Endodermal cell (in vitro differentiated cells): Measurements from ENCODE around the gene TFF2. TPM values are rescaled to one million over a fixed set of nuclear protein-coding genes. Genes with fewer than 3 reads are reported as not detected.

Experiments
- DNase-seq: peaks from one replicate; pipeline ENCODE4 v3.0.0-alpha.2; 2017
- H3K27ac ChIP-seq: 2 replicates; pipeline ENCODE4 v1.5.1; 2013; ENCODE audit warnings: mild to moderate bottlenecking, low read depth, low read length, moderate library complexity
- H3K27me3 ChIP-seq: 2 replicates; pipeline ENCODE4 v1.6.1; 2013; ENCODE audit warnings: mild to moderate bottlenecking, low read length, moderate library complexity; ENCODE audit not compliant: insufficient read depth, control insufficient read depth, poor library complexity, severe bottlenecking
- H3K36me3 ChIP-seq: 2 replicates; pipeline ENCODE4 v1.7.0; 2013; ENCODE audit warnings: mild to moderate bottlenecking, low read length, moderate library complexity; ENCODE audit not compliant: control insufficient read depth, insufficient read depth
- H3K4me1 ChIP-seq: one replicate; pipeline ENCODE4 v1.7.0; 2013; ENCODE audit warnings: low read length; ENCODE audit not compliant: control insufficient read depth, insufficient read depth
- H3K4me3 ChIP-seq: 2 replicates; pipeline ENCODE4 v1.5.1; 2013; ENCODE audit warnings: mild to moderate bottlenecking, low read length, moderate library complexity
- H3K9ac ChIP-seq: 2 replicates; pipeline ENCODE4 v1.6.1; 2013; ENCODE audit warnings: mild to moderate bottlenecking, low read length, moderate library complexity; ENCODE audit not compliant: poor library complexity, severe bottlenecking; ENCODE audit errors: extremely low read depth
- H3K9me3 ChIP-seq: 2 replicates; pipeline ENCODE4 v1.6.1; 2013; ENCODE audit warnings: mild to moderate bottlenecking, low read length, moderate library complexity; ENCODE audit not compliant: control insufficient read depth
- H3K27ac Mint-ChIP-seq: 2 replicates; pipeline ENCODE4 v1.8.0; 2020; ENCODE audit warnings: mixed read lengths
- H3K27me3 Mint-ChIP-seq: 2 replicates; pipeline ENCODE4 v1.8.0; 2021; ENCODE audit warnings: mild to moderate bottlenecking, mixed read lengths; ENCODE audit not compliant: insufficient read depth
- H3K36me3 Mint-ChIP-seq: 2 replicates; pipeline ENCODE4 v1.8.0; 2020; ENCODE audit warnings: low read depth, mixed read lengths
- H3K4me1 Mint-ChIP-seq: 2 replicates; pipeline ENCODE4 v1.8.0; 2020; ENCODE audit warnings: mixed read lengths
- H3K4me3 Mint-ChIP-seq: 2 replicates; pipeline ENCODE4 v1.8.0; 2020; ENCODE audit warnings: mild to moderate bottlenecking, moderate library complexity, mixed read lengths
- H3K9me3 Mint-ChIP-seq: 2 replicates; pipeline ENCODE4 v1.8.0; 2020; ENCODE audit warnings: mild to moderate bottlenecking, mixed read lengths
- CTCF ChIP-seq: fragments of 200-600 bp; sonication (generic); conservative IDR thresholded peaks from 2 replicates; pipeline ENCODE4 v1.5.0; 2021; ENCODE audit warnings: antibody characterized with exemption, mild to moderate bottlenecking
- WGBS, 2 experiments: methylation state at CpG; one replicate each; pipeline versions ENCODE4 v1.1.5 to v1.1.7; 2013; ENCODE audit warnings: missing lambda C conversion rate in 2 of 2, mixed read lengths in 1 of 2; ENCODE audit not compliant: insufficient coverage in 1 of 2, insufficient read length in 1 of 2; 5-methylcytosine and 5-hydroxymethylcytosine counted together
- total RNA-seq, 2 donors: library from RNA; stranded (reverse); fragmentation: NEBNext Ultra II Directional in 1 of 2; extraction: Animal tissue kit (Norgen Biotek cat#: 25700) in 1 of 2; gene quantifications; 2 replicates in 1 of 2; 3 replicates in 1 of 2; pipeline ENCODE4 v1.2.1, GENCODE V29; 2021

Gene TFF2
- total RNA-seq, 2 donors from 2014 or later: not detected

DNA sequence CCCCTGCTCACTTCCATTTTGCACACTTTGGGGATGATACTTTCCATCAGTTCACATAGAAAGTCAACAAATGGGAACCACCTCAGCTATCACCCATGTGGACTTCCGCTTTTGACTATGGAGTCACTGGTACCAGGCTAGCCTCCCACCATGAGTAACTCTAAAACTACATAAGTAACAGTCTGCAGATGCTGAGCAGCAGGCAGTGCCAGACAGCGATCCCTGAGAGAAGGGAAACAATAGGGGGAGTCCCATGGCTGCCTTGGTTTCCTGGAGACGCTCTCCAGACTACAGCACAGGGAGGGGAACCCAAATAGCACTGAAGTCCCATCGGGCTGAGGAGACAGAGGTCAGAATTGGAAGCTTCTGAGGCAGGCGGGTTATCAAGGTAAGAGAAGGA, 2.8 kb upstream of the TFF2 start:
- H3K9me3 Mint-ChIP-seq: no peaks in the 10 kb centered on the region

GRCh38 chr21:42352441-42353095, 1.8 kb upstream of the TFF2 start:
- TF ChIP-seq CTCF: no peak
- Mint-ChIP-seq H3K4me1 (no peaks in the 10 kb centered on the region), H3K27me3 (no peaks in the 10 kb centered on the region), H3K4me3 (no peak overlapping the region), H3K36me3 (no peaks in the 10 kb centered on the region), H3K9me3 (no peaks in the 10 kb centered on the region), H3K27ac (no peak overlapping the region)
- Histone ChIP-seq H3K27me3 (no peaks in the 10 kb centered on the region), H3K36me3 (no peaks in the 10 kb centered on the region), H3K9me3 (no peaks in the 10 kb centered on the region), H3K27ac (no peak overlapping the region), H3K4me3 (no peak overlapping the region), H3K4me1 (no peaks in the 10 kb centered on the region), H3K9ac (no peak overlapping the region)
- WGBS, 2 experiments: 90 to 95% methylated on average over 9 to 14 of the region's 14 CpGs
- peak; percentile 20 for DNase-seq

More for the DNA sequence above, 2.8 kb upstream of the TFF2 start:
- Mint-ChIP-seq H3K4me1 (no peaks in the 10 kb centered on the region), H3K27me3 (peaks cover 2% of the 10 kb centered on the region), H3K27ac (no peak overlapping the region), H3K36me3 (no peaks in the 10 kb centered on the region), H3K4me3 (no peak overlapping the region)
- no peaks in the 10 kb centered on the region for H3K27me3 ChIP-seq
- no peak for TF ChIP-seq CTCF
- no peak overlapping the region for H3K27ac ChIP-seq
- no peak overlapping the region for H3K4me3 ChIP-seq
- no peak overlapping the region for H3K9ac ChIP-seq
- WGBS, 2 experiments: 91 to 98% methylated on average over 4 to 5 of the region's 5 CpGs
- H3K4me1 ChIP-seq: no peaks in the 10 kb centered on the region
- no peaks in the 10 kb centered on the region for H3K36me3 ChIP-seq
- no peak for DNase-seq
- no peaks in the 10 kb centered on the region for H3K9me3 ChIP-seq

GRCh38 chr21:42351626-42352440, 1.0 kb upstream of the TFF2 start:
- H3K4me3 ChIP-seq: no peak overlapping the region
- H3K27me3 ChIP-seq: no peaks in the 10 kb centered on the region
- TF ChIP-seq CTCF: no peak
- H3K36me3 ChIP-seq: no peaks in the 10 kb centered on the region
- DNase-seq: no peak
- H3K4me3 Mint-ChIP-seq: no peak overlapping the region
- no peaks in the 10 kb centered on the region for H3K4me1 ChIP-seq
- H3K9me3 Mint-ChIP-seq: no peaks in the 10 kb centered on the region
- no peaks in the 10 kb centered on the region for H3K36me3 Mint-ChIP-seq
- 76 to 79% methylated on average over 6 to 11 of the region's 11 CpGs for WGBS, 2 experiments
- H3K27me3 Mint-ChIP-seq: no peaks in the 10 kb centered on the region
- H3K27ac Mint-ChIP-seq: no peak overlapping the region
- H3K9ac ChIP-seq: no peak overlapping the region
- H3K9me3 ChIP-seq: no peaks in the 10 kb centered on the region
- no peaks in the 10 kb centered on the region for H3K4me1 Mint-ChIP-seq
- no peak overlapping the region for H3K27ac ChIP-seq
